Uterus (tissue), 2 donors: ENCODE results near the gene ABCD3.

Source experiments
- POLR2A ChIP-seq, 2 donors: fragments of 450-650 bp; IDR thresholded peaks; one replicate each; pipeline ENCODE4 v1.6.1; 2016; ENCODE audit warnings: antibody characterized with exemption in 2 of 2, mild to moderate bottlenecking in 1 of 2, moderate library complexity in 1 of 2
- TF ChIP-seq, protein P1 (sequence below), 4 experiments: fragments of 200-600 bp in 2 of 4; fragments of 450-650 bp in 2 of 4; sonication (generic) in 2 of 4; IDR thresholded peaks; one replicate each; pipeline ENCODE4 v1.5.1; 2016 to 2019; ENCODE audit warnings: antibody characterized with exemption in 4 of 4, mild to moderate bottlenecking in 2 of 4, moderate library complexity in 1 of 4

DNA sequence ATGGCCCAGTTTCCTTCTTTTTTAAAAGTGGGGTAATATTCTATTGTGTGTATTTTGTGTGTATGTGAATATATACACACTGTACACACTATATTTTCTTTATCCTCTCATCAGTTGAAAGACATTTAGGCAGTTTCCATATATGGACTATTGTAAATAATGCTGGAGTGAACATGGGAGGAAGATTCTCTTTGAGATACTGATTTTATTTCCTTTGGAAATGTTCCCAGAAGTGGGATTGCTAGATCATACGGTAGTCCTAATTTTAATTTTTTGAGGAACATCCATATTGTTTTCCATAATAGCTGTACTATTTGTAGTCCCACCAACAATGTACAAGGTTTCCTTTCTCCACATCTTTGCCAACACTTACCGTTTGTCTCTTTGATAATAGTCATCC is 72.4 kb downstream of the ABCD3 start:
- TF ChIP-seq, protein P1, sequence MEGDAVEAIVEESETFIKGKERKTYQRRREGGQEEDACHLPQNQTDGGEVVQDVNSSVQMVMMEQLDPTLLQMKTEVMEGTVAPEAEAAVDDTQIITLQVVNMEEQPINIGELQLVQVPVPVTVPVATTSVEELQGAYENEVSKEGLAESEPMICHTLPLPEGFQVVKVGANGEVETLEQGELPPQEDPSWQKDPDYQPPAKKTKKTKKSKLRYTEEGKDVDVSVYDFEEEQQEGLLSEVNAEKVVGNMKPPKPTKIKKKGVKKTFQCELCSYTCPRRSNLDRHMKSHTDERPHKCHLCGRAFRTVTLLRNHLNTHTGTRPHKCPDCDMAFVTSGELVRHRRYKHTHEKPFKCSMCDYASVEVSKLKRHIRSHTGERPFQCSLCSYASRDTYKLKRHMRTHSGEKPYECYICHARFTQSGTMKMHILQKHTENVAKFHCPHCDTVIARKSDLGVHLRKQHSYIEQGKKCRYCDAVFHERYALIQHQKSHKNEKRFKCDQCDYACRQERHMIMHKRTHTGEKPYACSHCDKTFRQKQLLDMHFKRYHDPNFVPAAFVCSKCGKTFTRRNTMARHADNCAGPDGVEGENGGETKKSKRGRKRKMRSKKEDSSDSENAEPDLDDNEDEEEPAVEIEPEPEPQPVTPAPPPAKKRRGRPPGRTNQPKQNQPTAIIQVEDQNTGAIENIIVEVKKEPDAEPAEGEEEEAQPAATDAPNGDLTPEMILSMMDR (IDR thresholded peaks at IDR 0.05): no peak
- TF ChIP-seq POLR2A (IDR thresholded peaks at IDR 0.05): no peak
